Activated CD4-positive, CD25-positive, alpha-beta regulatory T cell treated with anti-CD3 and anti-CD28 coated beads, Interleukin-2, amount 50 U/mL, for 16 hours (primary cell): ENCODE results near the gene ALAS1.

Experiments
- DNase-seq: peaks from one replicate; pipeline ENCODE4 v3.0.0-alpha.2; 2020; ENCODE audit warnings: low read depth, low spot score

Gene ALAS1

GRCh38 chr3:52198643-52199608 is 966 bp downstream of the ALAS1 start:
- no peak for DNase-seq

- no peak for DNase-seq
These were observed 3.2 kb downstream of the ALAS1 start for GRCh38 chr3:52200981-52201679.

- no peak for DNase-seq
These were observed 4.6 kb downstream of the ALAS1 start for GRCh38 chr3:52202384-52203077.

- DNase-seq, result no peak
These were observed 5.7 kb downstream of the ALAS1 start for GRCh38 chr3:52203701-52204100.

- DNase-seq, result no peak
These were observed 6.5 kb downstream of the ALAS1 start for GRCh38 chr3:52204337-52205073.

GRCh38 chr3:52205727-52206372 is 7.9 kb downstream of the ALAS1 start:
- DNase-seq, result no peak

- DNase-seq, result no peak
These were observed 10.6 kb downstream of the ALAS1 start for GRCh38 chr3:52208556-52208955.

- no peak for DNase-seq
These were observed 12.1 kb downstream of the ALAS1 start for GRCh38 chr3:52210037-52210436.

GRCh38 chr3:52210550-52211046 is 12.6 kb downstream of the ALAS1 start:
- no peak for DNase-seq

- no peak for DNase-seq
These were observed 13.4 kb downstream of the ALAS1 start for GRCh38 chr3:52211268-52211891.

GRCh38 chr3:52213005-52213404 is 15.0 kb downstream of the ALAS1 start:
- DNase-seq, result no peak

GRCh38 chr3:52213901-52214300 is 15.9 kb downstream of the ALAS1 start:
- no peak for DNase-seq

- no peak for DNase-seq
These were observed 17.4 kb downstream of the ALAS1 start for GRCh38 chr3:52215351-52215750.

GRCh38 chr3:52216585-52217408 is 18.8 kb downstream of the ALAS1 start:
- no peak for DNase-seq

- no peak for DNase-seq
These were observed 19.4 kb downstream of the ALAS1 start for GRCh38 chr3:52217409-52217805.

- no peak for DNase-seq
These were observed 20.1 kb downstream of the ALAS1 start for GRCh38 chr3:52218026-52218425.

- DNase-seq, result no peak
These were observed 20.5 kb downstream of the ALAS1 start for GRCh38 chr3:52218454-52218853.

GRCh38 chr3:52218937-52219650 is 21.1 kb downstream of the ALAS1 start:
- DNase-seq, result no peak
